NK-92 (cell line): ENCODE data around the gene ZNF224.
"Not testable (repeated sequence)": the region's sequence is repeated elsewhere in the genome, so short reads cannot be mapped to it uniquely, and the experiment has no call there.

Experiments
- DNase-seq: peaks from one replicate; lab custom pipeline; 2025; ENCODE audit not compliant: unreplicated experiment; lab: John Stamatoyannopoulos, UW

ZNF224 gene

GRCh38 chr19:44121162-44121561 lies 27.0 kb downstream of the ZNF224 start:
- DNase-seq = not testable (repeated sequence)

DNA sequence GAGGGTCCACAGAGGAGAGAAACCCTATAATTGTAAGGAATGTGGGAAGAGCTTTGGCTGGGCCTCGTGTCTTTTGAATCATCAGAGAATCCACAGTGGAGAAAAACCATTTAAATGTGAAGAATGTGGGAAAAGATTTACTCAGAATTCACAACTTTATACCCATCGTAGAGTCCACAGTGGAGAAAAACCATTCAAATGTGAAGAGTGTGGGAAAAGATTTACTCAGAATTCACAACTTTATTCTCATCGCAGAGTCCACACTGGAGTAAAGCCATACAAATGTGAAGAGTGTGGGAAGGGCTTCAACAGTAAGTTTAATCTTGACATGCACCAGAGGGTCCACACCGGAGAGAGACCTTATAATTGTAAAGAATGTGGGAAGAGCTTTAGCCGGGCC lies 37.8 kb downstream of the ZNF224 start:
- no peak for DNase-seq

DNA sequence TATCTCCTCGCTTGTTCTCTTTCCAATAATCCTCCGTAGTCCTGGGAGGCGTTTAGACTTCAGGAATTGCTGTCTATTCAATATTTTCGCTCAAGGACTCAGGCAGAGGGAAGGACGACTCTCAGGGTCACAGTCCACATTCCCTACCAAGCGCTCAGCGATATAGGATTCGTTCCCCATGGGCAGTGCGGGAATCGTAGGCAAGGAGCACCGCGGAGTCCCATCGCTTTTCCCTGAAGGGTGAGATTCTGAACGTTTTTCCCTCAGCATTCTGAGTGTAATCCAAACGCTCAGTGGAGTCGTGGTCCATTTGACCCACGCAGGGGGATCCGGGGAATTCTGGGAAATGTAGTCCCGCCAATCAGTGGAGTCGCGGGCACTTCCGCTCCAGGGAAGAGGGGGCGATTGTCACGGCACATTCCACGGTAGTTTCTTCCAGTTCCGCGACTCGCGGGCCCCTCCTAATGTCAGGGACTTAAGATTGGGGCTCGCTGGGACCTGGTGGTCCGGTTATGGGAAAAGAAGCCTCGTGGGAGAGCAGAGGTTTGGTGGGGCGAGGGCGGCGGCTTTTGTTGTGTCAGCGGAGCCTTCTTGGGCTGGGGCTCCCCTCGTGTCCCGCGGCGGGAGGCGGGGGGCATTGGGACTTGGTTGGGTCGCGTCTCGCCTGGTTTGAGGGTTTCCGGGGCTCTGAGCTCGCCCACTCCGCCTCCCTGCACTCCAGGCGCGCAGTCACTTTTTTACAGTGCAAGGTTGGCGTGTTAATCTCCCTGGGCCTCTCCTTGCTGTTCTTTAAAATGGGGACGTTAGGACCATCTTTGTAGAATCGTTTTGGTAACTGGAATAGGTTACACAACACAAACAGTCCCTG lies 47.3 kb downstream of the ZNF224 start, which contains the start of gene ZNF234:
Gene ZNF234 (plus strand): TSS at position 364 of the 868 bp plus-strand sequence. CDS start 3,079 bp downstream, outside the sequence.
- no peak for DNase-seq

DNA sequence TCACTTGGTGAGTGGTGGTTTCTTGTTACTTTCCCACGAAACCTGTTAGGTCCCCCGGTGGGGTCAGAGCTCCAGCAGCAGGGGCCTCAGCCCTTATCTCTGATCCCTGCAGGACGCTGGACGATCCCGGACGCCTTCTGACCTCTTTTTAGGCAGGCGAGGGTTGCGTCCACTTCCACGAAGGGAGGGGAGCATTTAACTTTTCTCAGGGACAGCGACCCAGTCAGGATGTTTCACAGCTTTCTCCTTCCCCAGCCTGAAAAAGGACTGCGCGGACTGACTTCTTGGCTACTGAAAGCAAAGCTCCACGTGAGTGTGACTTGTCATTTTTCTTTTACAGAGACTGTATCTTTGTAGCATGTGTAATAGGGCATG lies 47.9 kb downstream of the ZNF224 start:
- no peak for DNase-seq

GRCh38 chr19:44149776-44150175 lies 55.6 kb downstream of the ZNF224 start:
- no peak for DNase-seq

GRCh38 chr19:44151491-44151890 lies 57.3 kb downstream of the ZNF224 start:
- DNase-seq = no peak

DNA sequence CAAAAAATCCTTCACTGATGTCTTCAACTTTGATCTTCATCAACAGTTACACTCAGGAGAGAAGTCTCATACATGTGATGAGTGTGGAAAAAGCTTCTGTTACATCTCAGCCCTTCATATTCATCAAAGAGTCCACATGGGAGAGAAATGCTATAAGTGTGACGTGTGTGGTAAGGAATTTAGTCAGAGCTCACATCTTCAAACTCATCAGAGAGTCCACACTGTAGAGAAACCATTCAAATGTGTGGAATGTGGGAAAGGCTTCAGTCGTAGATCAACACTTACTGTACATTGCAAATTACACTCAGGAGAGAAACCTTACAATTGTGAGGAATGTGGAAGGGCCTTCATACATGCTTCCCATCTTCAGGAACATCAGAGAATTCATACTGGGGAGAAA lies 62.3 kb downstream of the ZNF224 start:
- no peak for DNase-seq
